H9 (cell line): ENCODE measurements around the gene PEX7. TPM values are rescaled to one million over a fixed set of nuclear protein-coding genes. Genes with fewer than 3 reads are reported as not detected.
"Not testable (repeated sequence)": the region's sequence is repeated elsewhere in the genome, so short reads cannot be mapped to it uniquely, and the experiment has no call there.

Source experiments
- DNase-seq: peaks from one replicate; pipeline ENCODE4 v3.0.0-alpha.2; 2017
- H2AFZ ChIP-seq: one replicate; pipeline ENCODE4 v1.6.1; 2013; ENCODE audit warnings: mild to moderate bottlenecking, low read length, control low read depth, moderate library complexity
- H2AK5ac ChIP-seq: 2 replicates; pipeline ENCODE4 v1.6.1; 2013; ENCODE audit warnings: low read length, control low read depth, mixed read lengths; ENCODE audit not compliant: insufficient read length
- H2BK120ac ChIP-seq: one replicate; pipeline ENCODE4 v1.6.1; 2013; ENCODE audit warnings: low read depth, mild to moderate bottlenecking, low read length, control low read depth, inconsistent platforms; ENCODE audit not compliant: poor library complexity, severe bottlenecking
- H2BK12ac ChIP-seq: 2 replicates; pipeline ENCODE4 v1.6.1; 2013; ENCODE audit warnings: low read length, control low read depth, mixed read lengths, low read depth; ENCODE audit not compliant: insufficient read length
- H2BK15ac ChIP-seq: 2 replicates; pipeline ENCODE4 v1.6.1; 2013; ENCODE audit warnings: low read depth, low read length, control low read depth
- H2BK20ac ChIP-seq: one replicate; pipeline ENCODE4 v1.6.1; 2013; ENCODE audit warnings: low read depth, mild to moderate bottlenecking, low read length, control low read depth, inconsistent platforms; ENCODE audit not compliant: poor library complexity, severe bottlenecking
- H2BK5ac ChIP-seq: 2 replicates; pipeline ENCODE4 v1.6.1; 2013; ENCODE audit warnings: low read length, control low read depth, mixed read lengths; ENCODE audit not compliant: insufficient read length
- H3K14ac ChIP-seq: 2 replicates; pipeline ENCODE4 v1.6.1; 2013; ENCODE audit warnings: low read length, control low read depth; ENCODE audit not compliant: insufficient read depth
- H3K18ac ChIP-seq: 2 replicates; pipeline ENCODE4 v1.6.1; 2013; ENCODE audit warnings: low read depth, mild to moderate bottlenecking, mixed read lengths, low read length, control low read depth; ENCODE audit not compliant: insufficient read length
- H3K23ac ChIP-seq: 2 replicates; pipeline ENCODE4 v1.6.1; 2013; ENCODE audit warnings: low read length, control low read depth, mixed read lengths, low read depth; ENCODE audit not compliant: insufficient read length
- H3K23me2 ChIP-seq: 2 replicates; pipeline ENCODE4 v1.6.1; 2013; ENCODE audit warnings: low read depth, mild to moderate bottlenecking, mixed read lengths, low read length, control low read depth; ENCODE audit not compliant: insufficient read length, poor library complexity, severe bottlenecking
- H3K27ac ChIP-seq: 2 replicates; pipeline ENCODE4 v1.5.1; 2013; ENCODE audit warnings: low read length, control low read depth, mixed read lengths, low read depth; ENCODE audit not compliant: insufficient read length
- H3K27me3 ChIP-seq: 2 replicates; pipeline ENCODE4 v1.6.1; 2013; ENCODE audit warnings: low read length, control low read depth, inconsistent platforms; ENCODE audit not compliant: insufficient read depth
- H3K4ac ChIP-seq: 2 replicates; pipeline ENCODE4 v1.6.1; 2013; ENCODE audit warnings: low read depth, mild to moderate bottlenecking, control low read depth, inconsistent platforms, low read length, moderate library complexity
- H3K4me1 ChIP-seq: 2 replicates; pipeline ENCODE4 v1.6.1; 2013; ENCODE audit warnings: low read length, control low read depth, inconsistent platforms; ENCODE audit not compliant: insufficient read depth
- H3K4me2 ChIP-seq: 2 replicates; pipeline ENCODE4 v1.6.1; 2013; ENCODE audit warnings: low read length, control low read depth, mixed read lengths; ENCODE audit not compliant: insufficient read length, insufficient read depth
- H3K56ac ChIP-seq: 2 replicates; pipeline ENCODE4 v1.6.1; 2013; ENCODE audit warnings: low read depth, mild to moderate bottlenecking, mixed read lengths, low read length, control low read depth; ENCODE audit not compliant: insufficient read length
- H3K79me1 ChIP-seq: 2 replicates; pipeline ENCODE4 v1.6.1; 2013; ENCODE audit warnings: low read depth, mild to moderate bottlenecking, moderate library complexity, low read length, control low read depth, inconsistent platforms; ENCODE audit not compliant: insufficient read depth, poor library complexity, severe bottlenecking
- H3K79me2 ChIP-seq: 2 replicates; pipeline ENCODE4 v1.6.1; 2013; ENCODE audit warnings: low read length, control low read depth, inconsistent platforms; ENCODE audit not compliant: insufficient read depth
- H3K9ac ChIP-seq: 2 replicates; pipeline ENCODE4 v1.6.1; 2013; ENCODE audit warnings: low read length, control low read depth, mixed read lengths; ENCODE audit not compliant: insufficient read length; ENCODE audit errors: extremely low read depth
- H3K9me3 ChIP-seq: one replicate; pipeline ENCODE4 v1.6.1; 2013; ENCODE audit warnings: low read depth, low read length, inconsistent platforms; ENCODE audit not compliant: control insufficient read depth
- H3T11ph ChIP-seq: one replicate; pipeline ENCODE4 v1.6.1; 2013; ENCODE audit warnings: mild to moderate bottlenecking, low read length, control low read depth, inconsistent platforms
- H4K20me1 ChIP-seq: one replicate; pipeline ENCODE4 v1.6.1; 2013; ENCODE audit not compliant: control insufficient read depth, insufficient read length, insufficient read depth
- H4K5ac ChIP-seq: 2 replicates; pipeline ENCODE4 v1.6.1; 2013; ENCODE audit warnings: low read depth, mild to moderate bottlenecking, mixed read lengths, low read length, control low read depth; ENCODE audit not compliant: insufficient read length
- H4K8ac ChIP-seq: replicated peaks from 2 replicates; pipeline ENCODE4 v1.6.1; 2013; ENCODE audit warnings: low read length, control low read depth, mixed read lengths, low read depth; ENCODE audit not compliant: insufficient read length
- H4K91ac ChIP-seq: 2 replicates; pipeline ENCODE4 v1.6.1; 2013; ENCODE audit warnings: low read depth, mild to moderate bottlenecking, moderate library complexity, mixed read lengths, low read length, control low read depth; ENCODE audit not compliant: insufficient read length
- H3K27ac Mint-ChIP-seq, 3 experiments: 2 replicates in 2 of 3; 3 replicates in 1 of 3; pipeline ENCODE4 v1.8.0; 2020 to 2021; ENCODE audit warnings: mixed read lengths in 3 of 3, mild to moderate bottlenecking in 1 of 3, moderate library complexity in 1 of 3
- H3K27me3 Mint-ChIP-seq: 2 replicates; pipeline ENCODE4 v1.8.0; 2021; ENCODE audit warnings: low read depth, mild to moderate bottlenecking, moderate library complexity, mixed read lengths
- H3K36me3 Mint-ChIP-seq, 3 experiments: 2 replicates in 2 of 3; 3 replicates in 1 of 3; pipeline ENCODE4 v1.8.0; 2020 to 2021; ENCODE audit warnings: low read depth in 3 of 3, mixed read lengths in 3 of 3; ENCODE audit not compliant: insufficient read depth in 1 of 3
- H3K4me1 Mint-ChIP-seq, 2 experiments: 2 replicates each; pipeline ENCODE4 v1.8.0; 2020; ENCODE audit warnings: mixed read lengths in 2 of 2
- H3K4me3 Mint-ChIP-seq, 2 experiments: 2 replicates in 1 of 2; 3 replicates in 1 of 2; pipeline ENCODE4 v1.8.0; 2020 to 2021; ENCODE audit warnings: mild to moderate bottlenecking in 2 of 2, mixed read lengths in 2 of 2, moderate library complexity in 1 of 2
- H3K9me3 Mint-ChIP-seq, 2 experiments: 2 replicates in 1 of 2; 3 replicates in 1 of 2; pipeline ENCODE4 v1.8.0; 2020; ENCODE audit warnings: mild to moderate bottlenecking in 2 of 2, mixed read lengths in 2 of 2, moderate library complexity in 1 of 2
- WGBS: extraction: QIAGEN DNeasy Blood & Tissue Kit; methylation state at CpG from one replicate; pipeline ENCODE4 v1.1.7; 2013; ENCODE audit warnings: missing lambda C conversion rate, low lambda C conversion rate, mixed read lengths; ENCODE audit not compliant: insufficient read length; ENCODE audit errors: extremely low coverage; 5-methylcytosine and 5-hydroxymethylcytosine counted together
- total RNA-seq: library from RNA; stranded (reverse); gene quantifications from 2 replicates; pipeline ENCODE4 v1.2.1, GENCODE V29; 2021
- TF ChIP-seq, protein P1 (sequence below): fragments of 200-600 bp; sonication (generic); conservative IDR thresholded peaks from 3 replicates; pipeline ENCODE4 v1.8.0; 2021; ENCODE audit warnings: antibody characterized with exemption, mild to moderate bottlenecking

Gene PEX7
- total RNA-seq, 1 experiment from 2014 or later: 8.4 TPM

DNA sequence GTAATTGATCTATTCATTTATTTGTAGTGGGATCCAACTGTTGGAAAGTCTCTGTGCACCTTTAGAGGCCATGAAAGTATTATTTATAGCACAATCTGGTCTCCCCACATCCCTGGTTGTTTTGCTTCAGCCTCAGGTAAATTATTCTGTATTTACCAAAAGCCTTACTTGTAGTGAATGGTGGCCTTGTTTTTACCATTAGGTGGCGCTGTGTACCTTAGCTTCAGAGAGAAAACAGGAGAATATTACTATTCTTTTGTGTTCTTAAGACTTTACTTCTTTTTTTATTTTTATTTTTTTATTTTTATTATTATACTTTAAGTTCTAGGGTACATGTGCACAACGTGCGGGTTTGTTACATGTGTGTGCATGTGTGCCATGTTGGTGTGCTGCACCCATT, 23.7 kb downstream of the PEX7 start:
- no peak overlapping the region for H3K4me3 Mint-ChIP-seq
- H3K23me2 ChIP-seq: no peaks in the 10 kb centered on the region
- no peak overlapping the region for H3K14ac ChIP-seq
- no peak overlapping the region for H3K27ac ChIP-seq
- H2BK12ac ChIP-seq: no peak overlapping the region
- H2BK5ac ChIP-seq: no peak overlapping the region
- H3K9ac ChIP-seq: no peak overlapping the region
- H2BK15ac ChIP-seq: no peak overlapping the region
- peaks cover 35 to 43% (median 40%) of the 10 kb centered on the region in 3 experiments for H3K36me3 Mint-ChIP-seq
- H4K5ac ChIP-seq: no peak overlapping the region
- WGBS: no CpG with 5 or more reads among the region's 3 CpGs
- no peaks in the 10 kb centered on the region for H3K27me3 ChIP-seq
- no peaks in the 10 kb centered on the region for H3K79me1 ChIP-seq
- H2BK20ac ChIP-seq: no peak overlapping the region
- no peak overlapping the region for H3K27ac Mint-ChIP-seq
- no peak overlapping the region for H3K18ac ChIP-seq
- no peaks in the 10 kb centered on the region for H3K9me3 ChIP-seq
- no peak overlapping the region for H3K4me2 ChIP-seq
- no peak overlapping the region for H2AK5ac ChIP-seq
- no peak overlapping the region for H2BK120ac ChIP-seq
- no peak for DNase-seq
- no peak overlapping the region for H4K91ac ChIP-seq
- no peaks in the 10 kb centered on the region for H3K27me3 Mint-ChIP-seq
- H3K4me1 Mint-ChIP-seq: peaks cover 3 to 5% of the 10 kb centered on the region in 2 experiments
- no peak overlapping the region for H3K56ac ChIP-seq
- H3K9me3 Mint-ChIP-seq: peaks cover 4 to 10% of the 10 kb centered on the region in 2 experiments; a peak in 3 of 5 replicates
- H4K8ac ChIP-seq: no peak overlapping the region
- TF ChIP-seq, protein P1, sequence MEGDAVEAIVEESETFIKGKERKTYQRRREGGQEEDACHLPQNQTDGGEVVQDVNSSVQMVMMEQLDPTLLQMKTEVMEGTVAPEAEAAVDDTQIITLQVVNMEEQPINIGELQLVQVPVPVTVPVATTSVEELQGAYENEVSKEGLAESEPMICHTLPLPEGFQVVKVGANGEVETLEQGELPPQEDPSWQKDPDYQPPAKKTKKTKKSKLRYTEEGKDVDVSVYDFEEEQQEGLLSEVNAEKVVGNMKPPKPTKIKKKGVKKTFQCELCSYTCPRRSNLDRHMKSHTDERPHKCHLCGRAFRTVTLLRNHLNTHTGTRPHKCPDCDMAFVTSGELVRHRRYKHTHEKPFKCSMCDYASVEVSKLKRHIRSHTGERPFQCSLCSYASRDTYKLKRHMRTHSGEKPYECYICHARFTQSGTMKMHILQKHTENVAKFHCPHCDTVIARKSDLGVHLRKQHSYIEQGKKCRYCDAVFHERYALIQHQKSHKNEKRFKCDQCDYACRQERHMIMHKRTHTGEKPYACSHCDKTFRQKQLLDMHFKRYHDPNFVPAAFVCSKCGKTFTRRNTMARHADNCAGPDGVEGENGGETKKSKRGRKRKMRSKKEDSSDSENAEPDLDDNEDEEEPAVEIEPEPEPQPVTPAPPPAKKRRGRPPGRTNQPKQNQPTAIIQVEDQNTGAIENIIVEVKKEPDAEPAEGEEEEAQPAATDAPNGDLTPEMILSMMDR: peak; percentile 95
- H3K23ac ChIP-seq: no peak overlapping the region
- no peaks in the 10 kb centered on the region for H3K4me1 ChIP-seq
- no peak overlapping the region for H3T11ph ChIP-seq
- H3K79me2 ChIP-seq: no peaks in the 10 kb centered on the region
- no peaks in the 10 kb centered on the region for H4K20me1 ChIP-seq
- H3K4ac ChIP-seq: no peak overlapping the region
- no peak overlapping the region for H2AFZ ChIP-seq

DNA sequence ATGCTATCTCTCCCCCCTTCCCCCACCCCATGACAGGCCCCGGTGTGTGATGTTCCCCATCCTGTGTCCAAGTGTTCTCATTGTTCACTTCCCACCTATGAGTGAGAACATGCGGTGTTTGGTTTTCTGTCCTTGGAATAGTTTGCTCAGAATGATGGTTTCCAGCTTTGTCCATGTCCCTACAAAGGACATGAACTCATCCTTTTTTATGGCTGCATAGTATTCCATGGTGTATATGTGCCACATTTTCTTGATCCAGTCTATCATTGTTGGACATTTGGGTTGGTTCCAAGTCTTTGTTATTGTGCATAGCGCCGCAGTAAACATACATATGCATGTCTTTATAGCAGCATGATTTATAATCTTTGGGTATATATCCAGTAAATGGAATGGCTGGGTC, 24.1 kb downstream of the PEX7 start:
- not testable (repeated sequence) for H3K14ac ChIP-seq, H3K23ac ChIP-seq, H4K91ac ChIP-seq, H3K4me1 ChIP-seq, H3K79me1 ChIP-seq, H3K23me2 ChIP-seq, H3K56ac ChIP-seq, H3K4ac ChIP-seq, H4K5ac ChIP-seq, H3K27me3 Mint-ChIP-seq, H3K27ac Mint-ChIP-seq, H3K9me3 Mint-ChIP-seq, H3K9me3 ChIP-seq, H3K4me2 ChIP-seq, H2BK15ac ChIP-seq, H2AK5ac ChIP-seq, H3K4me3 Mint-ChIP-seq, H3K27ac ChIP-seq, H2AFZ ChIP-seq, H3K18ac ChIP-seq, H2BK120ac ChIP-seq, H3K4me1 Mint-ChIP-seq, H2BK12ac ChIP-seq, DNase-seq, H2BK5ac ChIP-seq, H4K8ac ChIP-seq, H2BK20ac ChIP-seq, H3K79me2 ChIP-seq, H4K20me1 ChIP-seq, H3K27me3 ChIP-seq, H3T11ph ChIP-seq, H3K9ac ChIP-seq
- H3K36me3 Mint-ChIP-seq: peaks cover 35 to 39% (median 37%) of the 10 kb centered on the region in 3 experiments
- no CpG with 5 or more reads among the region's 4 CpGs for whole genome bisulfite sequencing
